CD4-positive, alpha-beta T cell treated with Interferon gamma for 1 hour (primary cell): Measurements from ENCODE around the gene KRTCAP2.
A peak's percentile ranks its signal among the peaks of the same experiment; 100 is the strongest.
"Not testable (repeated sequence)": the region's sequence is repeated elsewhere in the genome, so short reads cannot be mapped to it uniquely, and the experiment has no call there.

Experiments used
- DNase-seq: peaks from one replicate; pipeline ENCODE4 v3.0.0-alpha.2; 2020

Gene KRTCAP2

DNA sequence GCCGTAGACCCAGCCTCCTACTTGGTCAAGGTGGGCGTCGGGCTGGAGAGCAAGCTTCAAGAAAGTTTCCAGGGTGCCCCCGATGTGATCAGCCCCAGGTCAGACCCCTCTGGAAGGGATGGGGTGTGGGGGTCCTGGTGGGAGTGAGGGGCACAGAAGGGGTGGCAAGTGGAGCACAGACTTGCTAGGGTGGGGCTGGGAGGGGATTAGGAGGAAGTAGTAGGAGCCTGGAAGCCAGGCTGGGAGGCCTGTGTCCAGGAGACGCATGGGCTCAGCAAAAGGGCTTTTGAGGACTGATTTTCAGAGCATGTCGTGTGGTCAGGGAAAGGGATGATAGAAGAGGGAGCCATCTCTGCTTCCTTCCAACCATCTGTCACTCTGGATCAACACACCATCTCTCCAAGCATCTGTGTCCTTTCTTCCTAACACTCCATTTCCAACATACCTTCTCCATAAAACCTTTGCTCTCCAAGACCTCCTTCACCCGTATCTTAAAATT lies 9.0 kb upstream of the KRTCAP2 start:
- DNase-seq, result no peak

DNA sequence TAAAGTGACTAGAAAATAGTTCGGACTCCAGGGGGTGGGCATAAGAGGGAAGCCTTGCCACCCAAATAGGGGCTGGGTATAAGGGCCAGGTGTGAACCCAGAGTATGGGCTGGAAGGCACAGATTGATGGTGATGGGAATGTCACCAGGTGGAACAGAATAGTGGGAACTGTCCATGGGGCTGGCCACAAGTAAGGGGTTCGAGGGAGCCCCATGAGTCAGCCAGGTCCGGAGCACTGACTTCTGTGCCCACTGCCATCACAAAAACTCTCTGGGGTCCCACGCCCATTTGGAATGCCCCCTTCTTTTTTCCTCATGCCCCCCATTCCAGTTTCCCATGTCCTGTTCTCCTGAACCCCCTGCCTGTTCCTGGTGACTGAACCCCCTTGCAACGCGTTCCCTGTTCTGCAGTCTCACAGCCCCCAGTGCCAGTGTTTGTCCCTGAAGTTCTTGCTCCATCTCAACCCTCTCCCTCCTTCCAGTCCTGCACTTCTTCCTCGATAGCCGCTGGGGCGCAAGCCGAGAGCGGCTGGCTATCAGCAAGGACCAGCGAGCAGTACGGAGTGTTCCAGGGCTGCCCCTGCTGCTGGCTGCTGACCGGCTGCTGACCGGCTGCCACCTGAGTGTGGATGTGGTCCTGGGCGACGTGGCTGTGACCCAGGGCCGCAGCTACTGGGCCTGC lies 8.4 kb upstream of the KRTCAP2 start:
- DNase-seq, result no peak

DNA sequence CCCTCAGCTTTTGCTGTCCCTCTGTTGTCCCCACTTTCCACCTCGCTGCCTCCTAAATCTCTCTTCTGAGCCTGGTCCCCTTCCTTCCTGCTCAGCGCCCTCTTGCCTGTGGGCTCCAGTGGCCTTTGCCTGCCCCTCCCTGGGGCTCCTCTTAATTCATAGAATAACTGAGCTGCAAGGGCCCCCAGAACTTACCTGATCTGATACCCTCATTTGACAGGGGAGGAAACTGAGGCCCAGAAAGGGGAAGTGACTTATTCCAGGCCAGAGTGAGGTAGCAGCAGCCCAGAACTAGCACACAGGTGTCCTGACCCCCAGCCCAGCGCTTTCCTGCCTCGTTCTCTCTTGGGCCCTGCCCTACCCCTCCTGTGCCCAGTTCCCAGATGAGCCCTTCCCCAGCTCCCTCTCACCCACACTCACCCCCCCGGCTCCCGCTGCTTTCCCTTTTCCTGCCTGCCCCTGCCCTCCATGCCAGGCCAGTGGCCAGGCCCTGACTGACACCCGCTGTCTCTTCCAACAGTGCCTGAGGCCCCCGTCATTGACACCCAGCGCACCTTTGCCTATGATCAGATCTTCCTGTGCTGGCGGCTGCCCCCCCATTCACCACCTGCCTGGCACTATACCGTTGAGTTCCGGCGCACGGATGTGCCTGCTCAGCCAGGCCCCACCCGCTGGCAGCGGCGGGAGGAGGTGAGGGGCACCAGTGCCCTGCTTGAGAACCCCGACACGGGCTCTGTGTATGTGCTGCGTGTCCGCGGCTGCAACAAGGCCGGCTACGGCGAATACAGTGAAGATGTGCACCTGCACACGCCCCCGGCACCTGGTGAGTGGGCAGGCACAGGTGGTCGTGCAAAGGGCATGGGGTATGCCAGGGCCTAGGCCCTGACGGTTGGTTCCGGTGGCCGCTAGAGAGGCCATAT lies 6.3 kb upstream of the KRTCAP2 start:
- no peak for DNase-seq

DNA sequence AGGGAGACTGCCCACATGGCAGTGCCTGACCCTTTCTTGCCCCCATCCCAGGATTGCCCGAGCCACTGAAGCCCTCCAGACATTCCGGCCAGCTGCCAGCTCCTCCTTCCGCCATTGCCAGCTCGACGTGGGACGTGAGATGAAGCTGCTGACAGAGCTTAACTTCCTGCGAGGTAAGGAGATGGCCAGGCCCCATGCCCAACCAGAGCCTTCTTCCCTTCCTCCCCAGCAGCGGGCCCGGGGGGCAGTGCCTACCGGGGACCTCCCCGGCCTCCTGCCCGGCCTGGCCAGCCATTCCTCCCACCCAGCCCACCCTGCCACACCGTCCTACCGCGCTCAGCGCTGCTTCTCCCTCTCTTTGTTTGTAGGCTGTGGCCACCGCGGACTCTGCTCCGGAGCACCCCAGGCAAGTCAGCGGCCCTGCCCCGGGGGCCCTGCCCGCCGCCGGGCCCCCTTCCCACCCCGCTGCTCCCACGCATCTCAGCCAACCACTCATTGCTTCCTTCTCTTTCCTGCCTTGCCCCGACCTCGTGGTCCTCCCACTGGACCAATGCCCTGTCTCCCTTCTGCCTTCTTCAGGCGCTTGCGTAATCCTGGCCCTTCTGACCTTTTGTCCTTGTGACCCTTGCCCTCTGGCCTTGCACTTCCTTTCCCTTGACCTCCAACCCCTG lies 5.5 kb upstream of the KRTCAP2 start:
- peak; percentile 32 for DNase-seq

DNA sequence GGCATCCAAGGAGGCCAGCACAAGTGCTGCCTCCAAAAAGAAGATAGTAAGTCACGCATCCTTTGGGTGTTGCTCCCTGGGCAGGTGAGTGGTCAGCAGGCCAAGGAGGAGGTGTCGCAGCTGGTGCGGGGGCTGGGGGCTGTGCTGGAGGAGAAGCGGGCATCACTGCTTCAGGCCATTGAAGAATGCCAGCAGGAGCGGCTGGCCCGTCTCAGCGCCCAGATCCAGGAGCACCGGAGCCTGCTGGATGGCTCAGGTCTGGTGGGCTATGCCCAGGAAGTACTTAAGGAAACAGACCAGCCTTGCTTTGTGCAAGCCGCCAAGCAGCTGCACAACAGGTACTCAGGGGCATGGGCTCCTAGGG lies 4.8 kb upstream of the KRTCAP2 start:
- DNase-seq, result no peak

DNA sequence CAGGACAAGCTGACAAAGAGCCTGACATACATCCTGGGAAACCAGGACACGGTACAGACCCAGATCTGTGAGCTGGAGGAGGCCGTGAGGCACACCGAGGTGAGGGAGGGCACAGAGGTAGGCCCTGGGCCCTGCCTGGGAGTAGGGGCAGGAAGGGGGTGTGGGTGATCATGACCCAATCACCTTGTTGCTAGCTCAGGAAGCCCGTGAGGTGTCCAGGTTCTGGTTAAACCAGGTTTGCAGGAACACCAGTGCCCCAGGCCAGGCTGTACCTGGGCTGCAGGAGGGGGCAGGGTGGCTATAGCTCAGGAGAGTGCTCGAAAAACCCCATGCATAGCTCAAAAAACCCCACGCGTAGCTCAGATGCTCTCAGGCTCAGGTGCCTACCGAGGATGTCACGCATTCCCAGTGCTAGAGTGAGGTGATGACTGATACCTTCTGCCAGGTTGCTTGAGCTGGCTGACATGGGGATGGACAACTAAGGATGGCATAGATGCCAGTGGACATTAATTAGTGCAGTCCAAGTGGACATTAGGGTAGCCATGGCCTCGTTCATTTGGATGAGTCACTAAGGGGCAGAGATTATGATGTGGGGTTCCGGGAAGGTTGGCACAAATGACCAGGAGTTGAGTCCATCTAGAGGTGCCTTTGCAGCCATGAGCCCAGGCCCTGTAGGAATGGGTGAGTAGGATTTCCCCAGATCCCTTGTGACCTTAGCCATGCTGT lies 4.3 kb upstream of the KRTCAP2 start:
- no peak for DNase-seq

DNA sequence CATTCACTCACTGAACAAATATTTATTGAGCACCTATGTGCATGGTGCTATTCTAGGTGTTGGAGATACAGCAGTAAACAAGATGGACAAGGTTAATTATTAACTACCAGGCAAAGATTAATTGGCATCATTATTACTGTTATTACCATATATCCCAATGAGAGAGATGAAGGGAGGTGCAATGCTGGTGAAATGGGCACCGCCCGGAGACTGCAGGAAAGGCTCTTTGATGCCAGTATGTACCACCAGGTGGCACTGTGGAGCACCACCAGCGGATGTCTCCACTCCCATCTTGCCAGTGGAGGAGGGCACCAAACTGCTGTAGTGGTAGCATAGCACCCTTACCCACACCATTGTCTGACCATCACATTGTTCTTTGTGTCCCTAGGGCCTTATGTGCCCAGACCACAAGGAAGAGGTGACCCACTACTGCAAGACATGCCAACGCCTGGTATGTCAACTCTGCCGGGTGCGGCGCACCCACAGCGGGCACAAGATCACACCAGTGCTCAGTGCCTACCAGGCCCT lies 3.5 kb upstream of the KRTCAP2 start:
- peak; percentile 77 for DNase-seq

DNA sequence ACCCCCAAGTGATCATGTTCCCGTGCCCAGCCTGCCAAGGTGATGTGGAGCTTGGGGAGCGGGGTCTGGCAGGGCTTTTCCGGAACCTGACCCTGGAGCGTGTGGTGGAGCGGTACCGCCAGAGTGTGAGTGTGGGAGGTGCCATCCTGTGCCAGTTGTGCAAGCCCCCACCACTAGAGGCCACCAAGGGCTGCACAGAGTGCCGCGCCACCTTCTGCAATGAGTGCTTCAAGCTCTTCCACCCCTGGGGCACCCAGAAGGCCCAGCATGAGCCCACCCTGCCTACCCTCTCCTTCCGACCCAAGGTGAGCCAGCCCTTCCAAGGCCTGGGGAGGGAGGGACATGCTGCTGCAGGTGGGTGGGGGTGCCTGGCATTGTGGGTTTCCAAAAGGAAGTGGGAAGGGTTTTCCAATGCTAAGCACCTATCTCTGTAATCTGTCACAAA lies 2.8 kb upstream of the KRTCAP2 start:
- DNase-seq, result no peak

- no peak for DNase-seq
Measured at GRCh38 chr1:155175281-155175926, 2.3 kb upstream of the KRTCAP2 start.

GRCh38 chr1:155174324-155175280 lies 1.5 kb upstream of the KRTCAP2 start:
- DNase-seq, result peak; percentile 64

DNA sequence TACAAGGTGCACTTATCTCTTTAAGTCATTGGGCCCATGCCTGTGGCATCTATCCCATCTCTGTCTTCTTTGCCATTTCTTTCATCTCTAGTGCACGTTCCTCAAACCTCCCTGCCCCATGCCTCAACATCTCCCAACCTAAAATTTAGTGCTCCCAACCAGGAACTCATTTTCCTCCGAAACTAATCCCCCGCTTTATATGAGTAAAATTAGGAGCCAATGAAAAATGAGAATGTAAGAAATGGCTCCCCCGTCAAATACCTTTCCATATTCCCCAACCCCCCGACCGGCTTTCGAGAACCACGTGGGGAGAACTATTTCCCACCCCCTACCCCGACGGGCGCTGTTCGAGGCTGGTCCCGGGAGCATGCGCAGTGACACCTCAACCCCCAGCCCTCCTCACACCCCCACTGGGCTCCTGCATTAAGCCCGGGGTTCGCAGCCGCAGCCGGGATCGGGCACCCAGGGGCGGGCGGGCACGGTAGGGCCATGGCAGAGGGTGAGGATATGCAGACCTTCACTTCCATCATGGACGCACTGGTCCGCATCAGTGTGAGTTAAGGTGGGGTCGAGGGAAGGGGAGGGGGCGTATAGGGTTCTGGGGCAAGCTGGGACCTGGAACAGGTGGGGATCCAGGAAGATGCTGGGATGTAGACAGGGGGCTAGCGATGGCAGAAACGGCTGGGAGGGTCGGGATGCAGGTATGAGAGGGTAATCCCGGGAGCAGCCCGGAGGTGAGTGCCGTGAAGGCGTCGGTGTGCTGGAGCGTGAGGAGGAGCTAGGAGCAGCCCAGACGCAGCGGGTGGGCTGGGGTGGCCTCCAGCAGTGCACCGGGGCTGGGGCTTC lies 597 bp upstream of the KRTCAP2 start, which contains the start of gene TRIM46:
TRIM46 (plus strand) TSS at position 372 of the 846 bp plus-strand sequence; CDS start at position 490, 118 bp downstream.
- DNase-seq, result peak; percentile 67

- no peak for DNase-seq
Measured at GRCh38 chr1:155171836-155172731, 1.0 kb downstream of the KRTCAP2 start.

GRCh38 chr1:155170806-155171205 lies 2.3 kb downstream of the KRTCAP2 start:
- DNase-seq, result no peak

DNA sequence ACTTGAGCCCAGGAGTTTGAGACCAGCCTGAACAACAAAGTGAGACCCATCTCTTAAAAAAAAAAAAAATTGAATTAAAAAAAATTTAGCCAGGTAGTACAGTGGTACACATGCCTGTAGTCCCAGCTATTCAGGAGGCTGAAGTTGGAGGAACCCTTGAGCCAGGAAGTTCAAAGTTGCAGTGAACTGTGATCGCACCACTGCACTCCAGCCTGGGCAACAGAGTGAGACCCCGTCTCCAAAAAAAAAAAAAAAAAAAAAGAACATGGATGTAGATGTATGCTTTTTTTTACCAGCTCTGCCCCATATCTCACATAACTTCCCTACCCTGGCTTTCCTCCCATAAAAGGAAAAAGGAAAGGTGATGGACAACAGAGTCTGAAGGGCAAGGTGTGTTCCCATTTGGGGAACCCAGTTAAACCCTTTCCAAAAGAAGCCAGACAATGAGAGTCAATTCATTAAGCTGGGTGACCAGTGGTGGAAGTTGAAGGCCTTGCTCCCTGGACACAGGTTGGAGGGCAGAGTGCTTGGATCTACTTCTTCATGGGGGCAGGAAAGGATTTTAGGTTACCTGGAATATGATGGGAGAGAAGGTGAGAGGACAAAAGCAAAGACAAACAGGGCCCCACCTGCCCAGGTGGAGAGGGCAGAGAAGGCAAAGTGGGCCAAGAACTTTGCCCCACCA lies 2.9 kb downstream of the KRTCAP2 start:
- no peak for DNase-seq

- no peak for DNase-seq
Measured at GRCh38 chr1:155169541-155169940, 3.6 kb downstream of the KRTCAP2 start.

- no peak for DNase-seq
Measured at GRCh38 chr1:155168456-155169210, 4.5 kb downstream of the KRTCAP2 start.

GRCh38 chr1:155168105-155168445 lies 5.0 kb downstream of the KRTCAP2 start:
- not testable (repeated sequence) for DNase-seq
